Calu3 (cell line): Measurements from ENCODE around the gene NT5C1A. TPM values are rescaled to one million over a fixed set of nuclear protein-coding genes. Genes with fewer than 3 reads are reported as not detected.

Experiments used
- BruUV-seq: library from RNA; stranded (reverse); fragments of 400-500 nt; replicated peaks from 2 replicates; lab custom pipeline; 2021; lab: Mats Ljungman, UMichigan
- CTCF ChIA-PET: fragments of 300-600 bp; sonication (Branson Sonifier 250); formaldehyde crosslinking; loops from one replicate; lab custom pipeline; 2022; ENCODE audit warnings: antibody characterized with exemption; lab: Charles Lee
- DNase-seq: peaks from one replicate; pipeline ENCODE4 v3.0.0; 2022
- H3K27ac Mint-ChIP-seq: one replicate; pipeline ENCODE4 v1.8.0; 2022; ENCODE audit warnings: mixed read lengths; ENCODE audit not compliant: unreplicated experiment
- H3K27me3 Mint-ChIP-seq: one replicate; pipeline ENCODE4 v1.8.0; 2022; ENCODE audit warnings: mixed read lengths; ENCODE audit not compliant: unreplicated experiment
- H3K36me3 Mint-ChIP-seq: one replicate; pipeline ENCODE4 v1.8.0; 2022; ENCODE audit warnings: mild to moderate bottlenecking, moderate library complexity, mixed read lengths; ENCODE audit not compliant: insufficient read depth, unreplicated experiment
- H3K4me1 Mint-ChIP-seq: one replicate; pipeline ENCODE4 v1.8.0; 2022; ENCODE audit warnings: mild to moderate bottlenecking, low read depth, mixed read lengths; ENCODE audit not compliant: unreplicated experiment
- H3K4me3 Mint-ChIP-seq: one replicate; pipeline ENCODE4 v1.8.0; 2022; ENCODE audit warnings: mild to moderate bottlenecking, low read depth, moderate library complexity, mixed read lengths; ENCODE audit not compliant: unreplicated experiment
- H3K9me3 Mint-ChIP-seq: one replicate; pipeline ENCODE4 v1.8.0; 2022; ENCODE audit warnings: low read depth, mixed read lengths; ENCODE audit not compliant: unreplicated experiment
- CTCF ChIP-seq: fragments of 200-600 bp; IDR thresholded peaks from one replicate; pipeline ENCODE4 v1.8.0; 2022; ENCODE audit warnings: antibody characterized with exemption; ENCODE audit not compliant: unreplicated experiment
- intact Hi-C: fragments of 100-400 bp; cut with micrococcal nuclease; formaldehyde crosslinking; loops from one replicate; pipeline ENCODE4 v1.10.0; 2022; ENCODE audit not compliant: unreplicated experiment
- total RNA-seq: library from RNA; stranded (reverse); gene quantifications from 2 replicates; pipeline ENCODE4 v1.2.3, GENCODE V29; 2022

Gene NT5C1A
- total RNA-seq, 1 experiment from 2014 or later = not detected

GRCh38 chr1:39638965-39639304 lies 33.0 kb downstream of the NT5C1A start:
- no peaks in the 10 kb centered on the region for H3K4me1 Mint-ChIP-seq
- no peaks in the 10 kb centered on the region for H3K36me3 Mint-ChIP-seq
- CTCF ChIA-PET = interaction anchor here (1.1 kb wide), 1 partner anchor 33 kb away, joined by 4 read pairs; no protein-coding TSS in a partner anchor
- no peak overlapping the region for H3K4me3 Mint-ChIP-seq
- no TSS peak for BruUV-seq
- intact Hi-C loops = no loop called here
- H3K27ac Mint-ChIP-seq = no peak overlapping the region
- DNase-seq = no peak
- H3K27me3 Mint-ChIP-seq = peaks cover 74% of the 10 kb centered on the region
- no peak for TF ChIP-seq CTCF
- H3K9me3 Mint-ChIP-seq = no peaks in the 10 kb centered on the region

- CTCF ChIA-PET = no interaction called here
- H3K4me3 Mint-ChIP-seq = no peak overlapping the region
These were observed 34.5 kb downstream of the NT5C1A start for GRCh38 chr1:39637361-39637760.

GRCh38 chr1:39635871-39636210 lies 36.1 kb downstream of the NT5C1A start:
- no peak for DNase-seq
- no TSS peak for BruUV-seq

More at GRCh38 chr1:39637361-39637760, 34.5 kb downstream of the NT5C1A start:
- peaks cover 70% of the 10 kb centered on the region for H3K27me3 Mint-ChIP-seq
- H3K27ac Mint-ChIP-seq = no peak overlapping the region
- no peaks in the 10 kb centered on the region for H3K9me3 Mint-ChIP-seq
- no peaks in the 10 kb centered on the region for H3K36me3 Mint-ChIP-seq
- BruUV-seq = no TSS peak
- intact Hi-C loops = no loop called here
- no peak for TF ChIP-seq CTCF
- peaks cover 7% of the 10 kb centered on the region for H3K4me1 Mint-ChIP-seq
- no peak for DNase-seq

GRCh38 chr1:39635205-39635870 lies 36.6 kb downstream of the NT5C1A start:
- H3K27me3 Mint-ChIP-seq = peaks cover 84% of the 10 kb centered on the region
- no peak overlapping the region for H3K27ac Mint-ChIP-seq

More at GRCh38 chr1:39635871-39636210, 36.1 kb downstream of the NT5C1A start:
- Mint-ChIP-seq H3K36me3 (no peaks in the 10 kb centered on the region), H3K27ac (no peak overlapping the region), H3K4me3 (no peak overlapping the region), H3K9me3 (no peaks in the 10 kb centered on the region), H3K27me3 (peaks cover 79% of the 10 kb centered on the region), H3K4me1 (peaks cover 7% of the 10 kb centered on the region)
- intact Hi-C loops = no loop called here
- CTCF ChIA-PET = interaction anchor here (0.7 kb wide), 1 partner anchor 27 kb away, joined by 4 read pairs; no protein-coding TSS in a partner anchor
- TF ChIP-seq CTCF = no peak

More at GRCh38 chr1:39635205-39635870, 36.6 kb downstream of the NT5C1A start:
- peaks cover 7% of the 10 kb centered on the region for H3K4me1 Mint-ChIP-seq
- no TSS peak for BruUV-seq
- no peak for TF ChIP-seq CTCF
- no peaks in the 10 kb centered on the region for H3K36me3 Mint-ChIP-seq
- DNase-seq = no peak
- intact Hi-C loops = no loop called here
- H3K9me3 Mint-ChIP-seq = no peaks in the 10 kb centered on the region
- H3K4me3 Mint-ChIP-seq = no peak overlapping the region
- CTCF ChIA-PET = no interaction called here
